MM.1S (cell line): ENCODE results near the gene IP6K2.

Source experiments
- EZH2 ChIP-seq: fragments of 300-600 bp; sonication (generic); optimal IDR thresholded peaks from 2 replicates; pipeline ENCODE3; 2017; ENCODE audit warnings: low read depth, mild to moderate bottlenecking, antibody characterized with exemption, low read length, mixed read lengths
- EZH2phosphoT487 ChIP-seq: fragments of 300-600 bp; sonication (generic); IDR thresholded peaks from 2 replicates; pipeline ENCODE4 v1.6.1; 2018; ENCODE audit warnings: antibody characterized with exemption, low read length
- TF ChIP-seq, protein P1 (sequence below): fragments of 300-600 bp; sonication (generic); IDR thresholded peaks from 2 replicates; pipeline ENCODE4 v1.5.1; 2016; ENCODE audit warnings: antibody characterized with exemption, low read length, mixed read lengths

DNA sequence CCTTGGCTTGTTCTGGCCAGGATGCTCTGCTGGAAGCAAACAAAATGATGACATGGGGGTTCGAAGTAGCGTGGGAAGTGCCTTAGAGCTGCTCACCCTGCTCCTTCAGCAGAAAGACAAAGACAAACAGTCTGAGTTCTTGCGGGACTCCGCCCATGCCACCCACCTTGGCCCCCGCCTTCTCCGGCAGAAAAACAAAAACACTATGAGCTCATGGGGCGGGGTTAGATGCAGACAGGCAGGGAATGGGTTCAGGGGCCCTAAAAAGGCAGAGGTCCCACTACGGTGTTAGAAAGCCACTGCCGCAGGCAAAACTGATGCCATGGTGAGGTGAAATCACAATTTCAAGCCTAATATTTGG is 21.6 kb downstream of the IP6K2 start:
- TF ChIP-seq, protein P1, sequence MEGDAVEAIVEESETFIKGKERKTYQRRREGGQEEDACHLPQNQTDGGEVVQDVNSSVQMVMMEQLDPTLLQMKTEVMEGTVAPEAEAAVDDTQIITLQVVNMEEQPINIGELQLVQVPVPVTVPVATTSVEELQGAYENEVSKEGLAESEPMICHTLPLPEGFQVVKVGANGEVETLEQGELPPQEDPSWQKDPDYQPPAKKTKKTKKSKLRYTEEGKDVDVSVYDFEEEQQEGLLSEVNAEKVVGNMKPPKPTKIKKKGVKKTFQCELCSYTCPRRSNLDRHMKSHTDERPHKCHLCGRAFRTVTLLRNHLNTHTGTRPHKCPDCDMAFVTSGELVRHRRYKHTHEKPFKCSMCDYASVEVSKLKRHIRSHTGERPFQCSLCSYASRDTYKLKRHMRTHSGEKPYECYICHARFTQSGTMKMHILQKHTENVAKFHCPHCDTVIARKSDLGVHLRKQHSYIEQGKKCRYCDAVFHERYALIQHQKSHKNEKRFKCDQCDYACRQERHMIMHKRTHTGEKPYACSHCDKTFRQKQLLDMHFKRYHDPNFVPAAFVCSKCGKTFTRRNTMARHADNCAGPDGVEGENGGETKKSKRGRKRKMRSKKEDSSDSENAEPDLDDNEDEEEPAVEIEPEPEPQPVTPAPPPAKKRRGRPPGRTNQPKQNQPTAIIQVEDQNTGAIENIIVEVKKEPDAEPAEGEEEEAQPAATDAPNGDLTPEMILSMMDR, result no peak
- TF ChIP-seq EZH2, result no peak
- no peak for TF ChIP-seq EZH2phosphoT487
